Mucosa of rectum (tissue), 2 donors: ENCODE measurements around the gene EOGT.
A peak's percentile ranks its signal among the peaks of the same experiment; 100 is the strongest.

Experiments used
- H3K27ac ChIP-seq, 2 donors: one replicate each; pipeline ENCODE4 v1.7.0; 2013; ENCODE audit warnings: inconsistent platforms in 2 of 2, low read depth in 2 of 2, low read length in 2 of 2
- H3K27me3 ChIP-seq, 2 donors: one replicate each; pipeline ENCODE4 v1.7.0; 2013; ENCODE audit warnings: low read length in 2 of 2; ENCODE audit not compliant: control insufficient read depth in 2 of 2, insufficient read depth in 2 of 2
- H3K36me3 ChIP-seq, 2 donors: one replicate each; pipeline ENCODE4 v1.7.0; 2013; ENCODE audit warnings: low read length in 2 of 2; ENCODE audit not compliant: control insufficient read depth in 2 of 2, insufficient read depth in 2 of 2
- H3K4me1 ChIP-seq, 2 donors: one replicate each; pipeline ENCODE4 v1.7.0; 2013; ENCODE audit warnings: low read length in 2 of 2, mild to moderate bottlenecking in 1 of 2; ENCODE audit not compliant: control insufficient read depth in 2 of 2, insufficient read depth in 2 of 2
- H3K4me3 ChIP-seq, 2 donors: one replicate each; pipeline ENCODE4 v1.7.0; 2013; ENCODE audit warnings: low read length in 2 of 2
- H3K9ac ChIP-seq, 2 donors: one replicate each; pipeline ENCODE4 v1.7.0; 2013; ENCODE audit warnings: low read length in 2 of 2, low read depth in 1 of 2, mild to moderate bottlenecking in 1 of 2
- H3K9me3 ChIP-seq, 2 donors: one replicate each; pipeline ENCODE4 v1.7.0; 2013; ENCODE audit warnings: low read length in 2 of 2; ENCODE audit not compliant: control insufficient read depth in 2 of 2
- donor health status: healthy.
- donor health status: Normal muscosa, but diverticular disease.

The EOGT gene

DNA sequence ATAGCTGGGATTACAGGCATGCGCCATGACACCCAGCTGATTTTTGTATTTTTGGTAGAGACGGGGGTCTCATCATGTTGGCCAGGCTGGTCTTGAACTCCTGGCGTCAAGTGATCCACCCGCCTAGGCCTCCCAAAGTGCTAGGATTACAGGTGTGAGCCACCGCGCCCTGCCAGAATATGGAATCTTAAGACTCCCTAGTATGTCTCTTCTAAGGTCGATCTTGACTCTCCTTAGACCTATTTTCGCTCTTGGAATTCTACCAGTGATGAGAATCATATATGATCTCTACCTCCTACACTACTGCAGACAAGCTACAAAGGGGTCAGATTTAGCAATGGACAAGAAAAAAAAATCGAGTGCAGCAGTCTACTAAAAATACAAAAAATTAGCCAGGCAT, 19.3 kb upstream of the EOGT start:
- no peak overlapping the region for H3K4me3 ChIP-seq
- no peaks in the 10 kb centered on the region for H3K4me1 ChIP-seq
- H3K9me3 ChIP-seq = no peaks in the 10 kb centered on the region
- peaks cover 56 to 59% of the 10 kb centered on the region in 2 donors for H3K36me3 ChIP-seq
- H3K27ac ChIP-seq = no peak overlapping the region
- no peaks in the 10 kb centered on the region for H3K27me3 ChIP-seq
- H3K9ac ChIP-seq = no peak overlapping the region

DNA sequence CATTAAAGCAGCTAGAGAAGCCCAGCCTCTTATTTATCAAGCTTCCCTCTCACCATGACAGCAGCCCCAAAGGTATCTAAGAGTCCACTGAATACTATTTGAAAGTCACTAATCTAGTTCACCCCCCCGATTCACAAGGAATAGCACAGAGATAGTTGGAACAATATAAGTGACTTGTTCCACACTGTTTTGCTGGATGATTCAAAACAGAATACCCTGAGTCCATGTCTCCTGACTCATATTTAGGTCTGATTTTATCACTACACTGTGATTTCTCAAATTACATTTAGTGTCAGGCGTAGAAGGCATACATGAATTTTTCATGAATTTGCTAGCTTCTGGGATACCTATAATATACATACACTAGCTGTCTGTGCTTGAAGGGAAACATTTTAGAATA, 18.7 kb upstream of the EOGT start:
- H3K36me3 ChIP-seq = peaks cover 56 to 65% of the 10 kb centered on the region in 2 donors
- H3K4me3 ChIP-seq = no peak overlapping the region
- H3K9me3 ChIP-seq = no peaks in the 10 kb centered on the region
- H3K27ac ChIP-seq = no peak overlapping the region
- no peaks in the 10 kb centered on the region for H3K4me1 ChIP-seq
- H3K27me3 ChIP-seq = no peaks in the 10 kb centered on the region
- no peak overlapping the region for H3K9ac ChIP-seq

DNA sequence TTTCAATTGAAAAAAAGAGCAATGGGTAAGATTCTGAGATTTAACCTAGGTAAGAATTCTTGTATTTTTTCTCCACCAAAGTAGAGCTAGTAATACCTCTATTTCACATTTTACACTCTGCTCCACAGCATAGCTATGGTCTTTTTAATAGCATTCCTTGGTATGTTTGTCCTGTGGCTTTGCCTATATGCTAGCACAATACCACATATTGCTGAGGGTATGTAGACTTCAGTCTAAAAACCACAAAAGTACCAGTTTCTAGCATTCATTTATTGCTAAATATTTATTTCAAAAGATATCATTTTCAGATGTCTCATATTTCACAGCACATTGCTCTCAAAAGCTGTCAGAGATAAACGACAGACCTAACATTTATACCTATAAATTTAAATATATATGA, 18.2 kb upstream of the EOGT start:
- no peak overlapping the region for H3K9ac ChIP-seq
- peaks cover 57 to 63% of the 10 kb centered on the region in 2 donors for H3K36me3 ChIP-seq
- H3K27me3 ChIP-seq = no peaks in the 10 kb centered on the region
- H3K27ac ChIP-seq = no peak overlapping the region
- no peak overlapping the region for H3K4me3 ChIP-seq
- no peaks in the 10 kb centered on the region for H3K4me1 ChIP-seq
- no peaks in the 10 kb centered on the region for H3K9me3 ChIP-seq

DNA sequence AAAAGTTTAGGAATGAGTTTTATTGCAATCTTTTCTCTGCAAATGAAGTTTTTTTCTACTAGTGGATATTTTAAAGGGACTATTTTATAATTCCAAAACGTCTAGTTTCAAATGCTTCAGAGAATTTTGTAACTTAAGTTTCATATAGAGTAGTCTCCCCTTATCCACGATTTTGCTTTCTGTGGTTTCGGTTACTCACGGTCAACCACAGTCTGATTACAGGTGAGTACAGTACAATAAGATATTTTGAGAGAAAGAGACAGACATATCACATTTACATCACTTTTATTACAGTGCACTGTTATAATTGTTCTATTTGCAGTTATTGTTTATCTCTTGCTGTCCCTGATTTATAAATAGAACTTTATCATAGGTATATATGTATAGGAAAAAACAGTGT, 7.4 kb upstream of the EOGT start:
- H3K4me3 ChIP-seq = no peak overlapping the region
- no peak overlapping the region for H3K27ac ChIP-seq
- no peaks in the 10 kb centered on the region for H3K9me3 ChIP-seq
- H3K36me3 ChIP-seq = peaks cover 26 to 39% of the 10 kb centered on the region in 2 donors
- H3K9ac ChIP-seq = no peak overlapping the region
- no peaks in the 10 kb centered on the region for H3K4me1 ChIP-seq
- H3K27me3 ChIP-seq = no peaks in the 10 kb centered on the region

DNA sequence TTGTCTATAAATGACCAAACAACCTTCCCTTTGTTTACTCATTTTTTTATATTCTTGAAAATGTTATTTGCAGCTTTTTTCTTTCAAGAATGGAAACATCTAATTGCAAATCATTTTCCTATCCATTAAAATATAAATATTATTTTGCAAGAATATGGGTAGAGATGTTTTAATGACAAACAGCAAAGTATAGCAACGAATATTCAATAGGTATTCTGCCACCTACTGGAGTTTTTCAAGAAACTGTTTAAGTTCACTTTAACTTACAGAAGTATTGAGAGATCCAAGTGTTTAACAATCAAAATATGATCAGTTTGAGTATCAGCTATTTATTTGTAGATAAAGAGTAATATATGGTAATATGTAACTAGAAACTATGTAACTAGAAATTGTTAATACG, 6.9 kb upstream of the EOGT start:
- Histone ChIP-seq H3K4me3 (no peak overlapping the region), H3K9ac (no peak overlapping the region), H3K4me1 (no peaks in the 10 kb centered on the region), H3K27ac (no peak overlapping the region), H3K27me3 (no peaks in the 10 kb centered on the region), H3K36me3 (peaks cover 21 to 35% of the 10 kb centered on the region in 2 donors), H3K9me3 (no peaks in the 10 kb centered on the region)

DNA sequence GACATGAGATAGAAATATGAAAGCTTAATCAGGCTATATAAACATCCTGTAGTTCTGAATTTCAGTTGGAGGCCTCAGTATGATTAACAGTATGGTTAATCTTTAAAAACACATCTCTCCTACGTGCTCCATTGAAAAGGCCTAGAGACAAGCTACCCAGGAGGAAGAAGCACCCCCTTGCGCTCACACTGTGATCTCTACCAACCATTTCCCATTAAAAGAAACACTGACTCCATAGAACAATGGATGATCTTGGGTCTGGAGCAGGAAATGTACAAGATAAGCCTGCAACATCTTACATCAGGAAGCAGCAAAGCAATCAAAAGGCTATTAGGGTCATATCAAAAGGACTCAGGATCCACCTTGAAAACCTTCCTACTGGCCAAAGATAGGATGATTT, 3.4 kb upstream of the EOGT start:
- no peaks in the 10 kb centered on the region for H3K27me3 ChIP-seq
- H3K4me3 ChIP-seq = no peak overlapping the region
- H3K27ac ChIP-seq = no peak overlapping the region
- no peak overlapping the region for H3K9ac ChIP-seq
- H3K9me3 ChIP-seq = no peaks in the 10 kb centered on the region
- peaks cover 3 to 7% of the 10 kb centered on the region in 2 donors for H3K4me1 ChIP-seq
- peaks cover 2 to 10% of the 10 kb centered on the region in 2 donors for H3K36me3 ChIP-seq

DNA sequence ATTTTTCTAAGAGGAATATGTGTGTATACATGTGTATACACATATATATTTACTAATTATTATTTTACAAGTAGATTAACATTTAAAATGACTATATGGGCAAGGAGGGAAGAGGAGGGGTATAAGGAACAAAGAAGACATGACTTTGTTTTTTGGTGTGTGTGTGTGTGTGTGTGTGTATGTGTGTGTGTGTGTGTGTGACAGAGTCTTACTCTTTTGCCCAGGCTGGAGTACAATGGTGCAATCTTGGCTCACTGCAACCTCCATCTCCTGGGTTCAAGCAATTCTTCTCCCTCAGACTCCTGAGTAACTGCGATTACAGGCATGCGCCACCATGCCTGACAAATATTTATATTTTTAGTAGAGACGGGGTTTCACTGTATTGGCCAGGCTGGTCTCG, 2.6 kb upstream of the EOGT start:
- Histone ChIP-seq H3K9ac (no peak overlapping the region), H3K4me1 (peaks cover 3 to 7% of the 10 kb centered on the region in 2 donors), H3K9me3 (no peaks in the 10 kb centered on the region), H3K27ac (no peak overlapping the region), H3K27me3 (no peaks in the 10 kb centered on the region), H3K4me3 (no peak overlapping the region), H3K36me3 (peaks cover 0 to 6% of the 10 kb centered on the region in 2 donors)

DNA sequence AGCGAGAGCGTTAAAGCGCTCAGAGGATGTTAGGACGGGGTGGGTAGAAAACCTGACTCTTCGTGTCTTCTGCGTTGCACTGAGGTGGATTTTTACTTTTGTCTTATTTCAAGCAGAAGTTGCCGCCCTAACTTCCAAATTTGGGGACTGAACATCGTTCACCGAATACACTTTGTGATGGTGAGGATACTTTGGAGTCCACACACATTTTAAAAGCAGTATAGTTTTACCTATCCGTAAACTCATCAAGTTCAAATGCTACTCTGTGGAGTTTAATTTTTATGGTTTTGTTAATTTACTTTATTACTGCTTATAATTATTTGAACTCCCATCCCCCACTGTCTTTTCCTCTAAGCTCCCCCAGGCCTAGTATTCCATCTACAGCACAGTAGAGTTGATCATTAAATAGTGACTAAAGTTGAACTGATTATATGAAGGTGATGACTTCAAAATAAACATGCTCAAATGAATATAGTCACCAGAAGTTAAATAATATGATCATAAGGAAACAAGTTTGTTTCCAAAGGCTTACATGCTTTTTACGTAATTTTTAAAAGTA, 617 bp upstream of the EOGT start:
- Histone ChIP-seq H3K9me3 (no peaks in the 10 kb centered on the region), H3K9ac (peak overlapping the region; percentile 83 to 90)

DNA sequence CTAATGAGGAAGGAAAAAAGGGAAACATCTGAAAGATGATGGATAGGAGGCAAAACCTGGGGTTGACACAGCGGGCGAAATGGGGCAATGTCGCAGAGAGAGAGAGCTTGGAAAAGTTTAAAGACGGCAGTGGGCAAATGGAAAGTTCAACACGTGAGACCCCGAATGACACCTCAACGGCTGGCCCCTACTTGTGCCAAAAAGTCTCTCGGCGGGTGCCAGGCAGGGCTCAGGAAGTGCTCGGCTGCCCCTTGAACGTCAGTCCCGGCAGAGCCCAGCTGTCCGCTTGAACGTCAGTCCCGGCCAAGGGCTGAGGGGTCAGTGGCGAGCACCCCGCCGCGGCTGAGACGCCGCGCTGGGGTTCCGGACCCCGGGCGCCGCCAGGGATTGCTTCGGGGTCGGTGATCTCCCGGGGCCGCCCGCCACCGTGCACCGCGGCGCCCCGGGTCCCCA, 658 bp downstream of the EOGT start:
- H3K9me3 ChIP-seq = no peaks in the 10 kb centered on the region
- peak overlapping the region; percentile 81 to 83 for H3K4me3 ChIP-seq
- H3K27me3 ChIP-seq = no peaks in the 10 kb centered on the region
- H3K4me1 ChIP-seq = peaks cover 3 to 7% of the 10 kb centered on the region in 2 donors
- H3K9ac ChIP-seq = peak overlapping the region; percentile 83 to 90
- H3K27ac ChIP-seq = peak overlapping the region; percentile 89 to 91
- peaks cover 3 to 5% of the 10 kb centered on the region in 2 donors for H3K36me3 ChIP-seq

More for the DNA sequence above, 617 bp upstream of the EOGT start:
- Histone ChIP-seq H3K4me3 (peak overlapping the region; percentile 81 to 83), H3K36me3 (peaks cover 0 to 4% of the 10 kb centered on the region in 2 donors), H3K4me1 (peaks cover 3 to 7% of the 10 kb centered on the region in 2 donors), H3K27ac (peak overlapping the region; percentile 89 to 91), H3K27me3 (no peaks in the 10 kb centered on the region)

DNA sequence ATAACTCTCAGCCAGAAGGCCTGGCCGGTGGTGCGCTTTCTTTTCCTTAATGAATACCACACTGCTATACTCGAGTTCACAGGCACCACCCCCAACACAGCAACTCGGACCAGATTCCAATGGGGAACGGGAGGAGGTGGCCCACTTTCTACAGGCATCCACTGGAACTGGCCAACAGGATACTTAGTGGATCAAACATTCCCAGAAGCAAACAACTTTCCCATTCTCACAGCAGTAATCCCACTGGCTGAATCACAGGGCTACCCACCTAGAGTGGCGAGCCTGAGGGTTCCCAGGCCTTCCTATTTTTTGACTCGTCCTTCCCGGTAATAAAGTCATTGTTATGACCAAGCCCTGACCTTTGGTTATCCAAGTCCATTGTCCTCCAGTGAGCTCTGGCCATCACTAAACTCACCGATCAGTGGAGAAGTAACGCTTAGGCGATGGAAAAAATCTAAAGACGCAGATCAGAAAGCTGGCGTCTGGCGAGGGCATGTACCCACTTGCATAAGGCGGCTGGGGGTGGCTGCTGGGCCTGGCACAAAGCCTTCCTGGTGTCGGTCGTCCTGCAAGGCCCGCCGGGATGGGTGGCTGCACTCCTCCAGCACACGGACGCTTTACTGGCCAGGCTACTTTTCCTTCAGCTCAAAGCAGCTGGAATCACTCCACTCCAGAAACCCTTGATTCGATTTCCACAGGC, 1.2 kb downstream of the EOGT start:
- H3K27me3 ChIP-seq = no peaks in the 10 kb centered on the region
- H3K4me3 ChIP-seq = peak overlapping the region; percentile 81 to 83
- H3K9ac ChIP-seq = peak overlapping the region; percentile 83 to 90
- no peaks in the 10 kb centered on the region for H3K9me3 ChIP-seq
- H3K27ac ChIP-seq = peak overlapping the region; percentile 89 to 91
- H3K4me1 ChIP-seq = peaks cover 3 to 7% of the 10 kb centered on the region in 2 donors
- peaks cover 5% of the 10 kb centered on the region in 2 donors for H3K36me3 ChIP-seq
